K562 (cell line): ENCODE measurements around the gene GATAD1. TPM values are rescaled to one million over a fixed set of nuclear protein-coding genes. Genes with fewer than 3 reads are reported as not detected.

ENCODE experiments used
- CBX1 ChIP-seq: sonication (generic); IDR thresholded peaks from 2 replicates; pipeline ENCODE4 v1.6.1; 2016; ENCODE audit warnings: antibody characterized with exemption, low read depth, mild to moderate bottlenecking
- COPS2 ChIP-seq: fragments of 450-650 bp; conservative IDR thresholded peaks from 2 replicates; pipeline ENCODE4 v1.6.1; 2016; ENCODE audit warnings: mild to moderate bottlenecking, moderate library complexity
- E2F8 ChIP-seq: fragments of 450-650 bp; IDR thresholded peaks from 2 replicates; pipeline ENCODE4 v1.7.1; 2018; ENCODE audit warnings: mild to moderate bottlenecking, low read depth; ENCODE audit not compliant: partially characterized antibody
- HDAC2 ChIP-seq: fragments of 450-650 bp; IDR thresholded peaks from 2 replicates; pipeline ENCODE4 v1.6.1; 2016; ENCODE audit warnings: mild to moderate bottlenecking
- IFI16 ChIP-seq: fragments of 250-450 bp; sonication (Bioruptor Pico); IDR thresholded peaks from 2 replicates; pipeline ENCODE4 v2.1.2; 2022; ENCODE audit warnings: mild to moderate bottlenecking, inconsistent platforms
- KLF16 ChIP-seq: IDR thresholded peaks from 2 replicates; pipeline ENCODE4 v1.6.1; 2016; ENCODE audit warnings: antibody characterized with exemption
- MIER1 ChIP-seq: fragments of 450-650 bp; IDR thresholded peaks from 2 replicates; pipeline ENCODE4 v1.6.1; 2016; ENCODE audit warnings: antibody characterized with exemption, mild to moderate bottlenecking, low read depth
- MXD1 ChIP-seq: fragments of 250-450 bp; sonication (Bioruptor Pico); IDR thresholded peaks from 2 replicates; pipeline ENCODE4 v1.8.0; 2021; ENCODE audit warnings: borderline replicate concordance, mild to moderate bottlenecking, moderate library complexity; ENCODE audit not compliant: poor library complexity, severe bottlenecking
- NFRKB ChIP-seq: fragments of 450-650 bp; IDR thresholded peaks from 2 replicates; pipeline ENCODE4 v1.6.1; 2016; ENCODE audit warnings: low read depth
- PCBP1 ChIP-seq: fragments of 200-400 bp; formaldehyde crosslinking; IDR thresholded peaks from 2 replicates; pipeline ENCODE4 v1.6.1; 2018; ENCODE audit warnings: mild to moderate bottlenecking, low read depth, low read length; ENCODE audit not compliant: poor library complexity, severe bottlenecking
- PCBP2 ChIP-seq: fragments of 200-400 bp; formaldehyde crosslinking; IDR thresholded peaks from 2 replicates; pipeline ENCODE4 v1.6.1; 2018; ENCODE audit warnings: low read length, low read depth, mild to moderate bottlenecking, moderate library complexity; ENCODE audit not compliant: poor library complexity, severe bottlenecking
- SMAD1 ChIP-seq: fragments of 150-350 bp; IDR thresholded peaks from 2 replicates; pipeline ENCODE4 v1.6.1; 2014; ENCODE audit warnings: low read length, low read depth; ENCODE audit not compliant: partially characterized antibody
- SMARCA5 ChIP-seq: fragments of 450-650 bp; IDR thresholded peaks from 2 replicates; pipeline ENCODE4 v1.6.1; 2016
- SPI1 ChIP-seq: IDR thresholded peaks from 2 replicates; pipeline ENCODE4 v1.6.1; 2011; ENCODE audit warnings: low read depth, low read length, control low read depth, borderline replicate concordance
- STAT5B ChIP-seq: fragments of 250-450 bp; sonication (Bioruptor Pico); IDR thresholded peaks from 2 replicates; pipeline ENCODE4 v1.8.0; 2021; ENCODE audit warnings: mild to moderate bottlenecking, inconsistent platforms
- UBTF ChIP-seq, 2 experiments: IDR thresholded peaks; 2 replicates each; pipeline ENCODE4 v1.6.1; 2012; ENCODE audit warnings: improper control_type of control experiment in 2 of 2, low read depth in 2 of 2, low read length in 2 of 2, borderline replicate concordance in 1 of 2
- ZBED1 ChIP-seq: IDR thresholded peaks from 2 replicates; pipeline ENCODE4 v1.6.1; 2014
- ZKSCAN8 ChIP-seq: fragments of 200-800 bp; sonication (Bioruptor generic); IDR thresholded peaks from 2 replicates; pipeline ENCODE4 v1.6.1; 2016; ENCODE audit warnings: missing genetic modification characterization, missing compliant biosample characterization
- ZNF274 ChIP-seq: IDR thresholded peaks from 2 replicates; pipeline ENCODE4 v1.6.1; 2011; ENCODE audit warnings: low read depth, mild to moderate bottlenecking, low read length, moderate library complexity, borderline replicate concordance
- ZNF354B ChIP-seq: fragments of 250-450 bp; sonication (Bioruptor Pico); IDR thresholded peaks from 2 replicates; pipeline ENCODE4 v1.4.0; 2020
- polyA plus RNA-seq, 8 experiments: library from polyadenylated mRNA; depleted of rRNA in 4 of 8; stranded (reverse) in 5 of 8; unstranded in 3 of 8; fragments of >200 nt; fragmentation: Nextera tagmentation in 2 of 8; fragmentation: Illumina TruSeq in 1 of 8; extraction: Ambion mirVana in 2 of 8; extraction: Trizol in 1 of 8; gene quantifications; 2 replicates each; pipeline versions ENCODE4 v1.2.1 to v1.2.3, GENCODE V29; 2011 to 2014; ENCODE audit warnings: inconsistent platforms in 1 of 8, missing spikeins in 1 of 8
- total RNA-seq, 7 experiments: library from RNA; depleted of rRNA in 6 of 7; stranded (reverse); fragments of >200 nt in 6 of 7; fragmentation: Illumina TruSeq in 2 of 7; extraction: Trizol in 2 of 7; gene quantifications; 2 replicates each; pipeline versions ENCODE4 v1.2.1 to v1.2.3, GENCODE V29; 2011 to 2021; ENCODE audit warnings: low replicate concordance in 1 of 7

The GATAD1 gene
- total and polyA plus RNA-seq, 9 of the 15 experiments (the other 6 are each of a cell fraction or from before 2014, with no cell fraction given): 9.3 to 67.7 (median 34.3) TPM

GRCh38 chr7:92447345-92448204, at the start of gene GATAD1 (continued):
- TF ChIP-seq PCBP2: no peak
- peak; percentile 83 for TF ChIP-seq SMAD1
- no peak for TF ChIP-seq MXD1 (CRISPR knock-in tag)
- no peak for TF ChIP-seq ZNF274
- no peak for TF ChIP-seq MIER1
- no peak for TF ChIP-seq STAT5B
- no peak for TF ChIP-seq SMARCA5
- TF ChIP-seq NFRKB: peak; percentile 84
- no peak for TF ChIP-seq ZNF354B (CRISPR knock-in tag)
- TF ChIP-seq PCBP1: peak; percentile 40
- peak in 1 of 2 experiments; percentile 74; a peak in 1 of 4 replicates for TF ChIP-seq UBTF (IDR thresholded peaks at IDR 0.05; ENCODE audit: borderline replicate concordance in 1 of 2, low read depth in 2 of 2, low read length in 2 of 2)
- TF ChIP-seq ZBED1: peak; percentile 52; the same call in 1 of the 2 replicates
- no peak for TF ChIP-seq IFI16 (CRISPR knock-in tag)
- 0 out of 2 replicates have a peak, but pooled peaks have one; percentile 58 for TF ChIP-seq CBX1
- TF ChIP-seq HDAC2: 0 out of 2 replicates have a peak, but pooled peaks have one; percentile 54
- no peak for TF ChIP-seq COPS2
- no peak for TF ChIP-seq ZKSCAN8 (CRISPR knock-in tag)
- TF ChIP-seq KLF16: no peak
- TF ChIP-seq E2F8: peak; percentile 90
- peak; percentile 75; the same call in 1 of the 2 replicates for TF ChIP-seq SPI1
